Endothelial cell of umbilical vein (primary cell): ENCODE results near the gene KCTD6. TPM values are rescaled to one million over a fixed set of nuclear protein-coding genes. Genes with fewer than 3 reads are reported as not detected.
A peak's percentile ranks its signal among the peaks of the same experiment; 100 is the strongest.

Source experiments
- Bru-seq: library from RNA; stranded (reverse); fragments of 400-500 nt; gene quantifications from one replicate; lab custom pipeline; 2021; lab: Mats Ljungman, UMichigan
- BruChase-seq, 2 experiments: library from RNA; stranded (reverse); fragments of 400-500 nt; gene quantifications; one replicate each; lab custom pipeline; 2021; lab: Mats Ljungman, UMichigan
- BruUV-seq: library from RNA; stranded (reverse); fragments of 400-500 nt; replicated peaks from 2 replicates; lab custom pipeline; 2021; lab: Mats Ljungman, UMichigan
- CTCF ChIA-PET: fragments of 300-600, 350-600 bp; sonication (Branson Sonifier 250); formaldehyde crosslinking; loops from one replicate; lab custom pipeline; 2021; ENCODE audit warnings: antibody characterized with exemption, inconsistent platforms; lab: Charles Lee
- POLR2A ChIA-PET: fragments of 300-600, 350-600 bp; sonication (Branson Sonifier 250); formaldehyde crosslinking; loops from one replicate; lab custom pipeline; 2021; ENCODE audit warnings: antibody characterized with exemption, inconsistent platforms; lab: Charles Lee
- DNase-seq: peaks from one replicate; pipeline ENCODE4 v3.0.0-alpha.2; 2011; ENCODE audit warnings: low read depth, low spot score
- FAIRE-seq: peaks from 2 replicates; lab custom pipeline; 2011; peaks lifted over from hg19 to GRCh38; lab: Jason Lieb, UNC
- H2AFZ ChIP-seq: 2 replicates; pipeline ENCODE4 v1.6.0; 2012; ENCODE audit warnings: low read depth, low read length, control low read depth, inconsistent platforms
- H3K27ac ChIP-seq: 2 replicates; pipeline ENCODE4 v1.5.1; 2011; ENCODE audit warnings: low read depth, mild to moderate bottlenecking, control low read depth, low read length, moderate library complexity; ENCODE audit not compliant: insufficient read depth
- H3K27me3 ChIP-seq, 2 experiments: 2 replicates each; pipeline versions ENCODE4 v1.6.0 to v1.6.1; 2011; ENCODE audit warnings: low read length in 2 of 2, mixed read lengths in 1 of 2; ENCODE audit not compliant: control insufficient read depth in 2 of 2, insufficient read depth in 2 of 2
- H3K36me3 ChIP-seq, 2 experiments: 2 replicates in 1 of 2; 3 replicates in 1 of 2; pipeline ENCODE4 v1.5.1; 2011; ENCODE audit warnings: low read length in 2 of 2, mild to moderate bottlenecking in 1 of 2, moderate library complexity in 1 of 2; ENCODE audit not compliant: control insufficient read depth in 2 of 2, insufficient read depth in 2 of 2; ENCODE audit errors: extremely low read depth in 1 of 2
- H3K4me1 ChIP-seq: 3 replicates; pipeline ENCODE4 v1.5.1; 2011; ENCODE audit warnings: mild to moderate bottlenecking, low read length; ENCODE audit not compliant: control insufficient read depth, insufficient read depth; ENCODE audit errors: extremely low read depth
- H3K4me2 ChIP-seq: 2 replicates; pipeline ENCODE4 v1.6.1; 2011; ENCODE audit warnings: low read length, control low read depth, mixed read lengths; ENCODE audit not compliant: insufficient read depth
- H3K4me3 ChIP-seq, 3 experiments: fragments of 200-600 bp in 1 of 3; sonication (generic), shearing (Covaris generic) in 1 of 3; replicated peaks in 1 of 3; 2 replicates each; pipeline ENCODE4 v1.5.1; 2011 to 2016; ENCODE audit warnings: control low read depth in 3 of 3, low read length in 3 of 3, mild to moderate bottlenecking in 2 of 3, inconsistent platforms in 1 of 3, low read depth in 1 of 3, moderate library complexity in 1 of 3; ENCODE audit not compliant: insufficient read depth in 1 of 3
- H3K79me2 ChIP-seq: 2 replicates; pipeline ENCODE4 v1.6.0; 2012; ENCODE audit warnings: low read length, inconsistent platforms; ENCODE audit not compliant: control insufficient read depth, insufficient read depth
- H3K9ac ChIP-seq: replicated peaks from 2 replicates; pipeline ENCODE3; 2011; ENCODE audit warnings: low read length, control low read depth; ENCODE audit not compliant: insufficient read depth; ENCODE audit errors: extremely low read depth
- H3K9me1 ChIP-seq: replicated peaks from 3 replicates; pipeline ENCODE4 v1.6.0; 2011; ENCODE audit warnings: mild to moderate bottlenecking, low read length; ENCODE audit not compliant: control insufficient read depth, insufficient read depth; ENCODE audit errors: extremely low read depth
- H3K9me3 ChIP-seq: replicated peaks from 2 replicates; pipeline ENCODE4 v1.5.1; 2012; ENCODE audit warnings: low read length, inconsistent platforms; ENCODE audit not compliant: control insufficient read depth, insufficient read depth
- H4K20me1 ChIP-seq: replicated peaks from 2 replicates; pipeline ENCODE3; 2011; ENCODE audit warnings: mild to moderate bottlenecking, low read length; ENCODE audit not compliant: control insufficient read depth, insufficient read depth; ENCODE audit errors: extremely low read depth
- CTCF ChIP-seq, 2 donors: IDR thresholded peaks; 1 replicate in 1 of 2; 2 replicates in 1 of 2; pipeline ENCODE4 v1.5.1; 2011; ENCODE audit warnings: low read length in 2 of 2, mild to moderate bottlenecking in 2 of 2, moderate library complexity in 2 of 2, control low read depth in 1 of 2, inconsistent platforms in 1 of 2, low read depth in 1 of 2; ENCODE audit not compliant: insufficient read depth in 1 of 2; ENCODE audit errors: extremely low read depth in 1 of 2
- EZH2 ChIP-seq: IDR thresholded peaks from 2 replicates; pipeline ENCODE4 v1.6.1; 2012; ENCODE audit warnings: borderline replicate concordance, low read depth, mild to moderate bottlenecking, moderate library complexity, low read length, inconsistent platforms; ENCODE audit not compliant: severe bottlenecking
- FOS ChIP-seq: IDR thresholded peaks from 2 replicates; pipeline ENCODE4 v1.6.1; 2011; ENCODE audit warnings: mild to moderate bottlenecking, low read length, moderate library complexity, borderline replicate concordance; ENCODE audit not compliant: insufficient read depth
- GATA2 ChIP-seq: IDR thresholded peaks from 2 replicates; pipeline ENCODE4 v1.7.0; 2011; ENCODE audit warnings: low read depth, mild to moderate bottlenecking, moderate library complexity, mixed read lengths, low read length; ENCODE audit not compliant: insufficient read length, insufficient read depth
- JUN ChIP-seq: IDR thresholded peaks from 2 replicates; pipeline ENCODE4 v1.6.1; 2011; ENCODE audit warnings: borderline replicate concordance, low read depth; ENCODE audit not compliant: insufficient read length, insufficient read depth
- MAX ChIP-seq: IDR thresholded peaks from 2 replicates; pipeline ENCODE4 v1.6.1; 2011; ENCODE audit not compliant: insufficient read depth, insufficient read length
- MYC ChIP-seq: IDR thresholded peaks from one replicate; pipeline ENCODE4 v1.6.1; 2011; ENCODE audit warnings: mild to moderate bottlenecking, low read depth, low read length
- POLR2A ChIP-seq: IDR thresholded peaks from 2 replicates; pipeline ENCODE4 v1.6.1; 2012; ENCODE audit warnings: low read depth, mild to moderate bottlenecking, control low read depth, low read length
- POLR2AphosphoS5 ChIP-seq: IDR thresholded peaks from 2 replicates; pipeline ENCODE4 v1.6.1; 2012; ENCODE audit warnings: low read depth, mild to moderate bottlenecking, control low read depth, low read length, moderate library complexity; ENCODE audit not compliant: insufficient read depth
- dilution Hi-C: fragments of 300-500 bp; cut with MboI; formaldehyde crosslinking; loops from one replicate; pipeline ENCODE4 v1.15.0; 2019; ENCODE audit warnings: low sequenced_read_pairs; ENCODE audit not compliant: extremely low pct_ligation_motif_present
- intact Hi-C: fragments of 100-400 bp; cut with micrococcal nuclease; formaldehyde crosslinking; loops from one replicate; pipeline ENCODE4 v1.10.0; 2022
- long read RNA-seq: library from polyadenylated mRNA; stranded (forward); transcript quantifications from one replicate; pipeline ENCODE4 v2.0.0, GENCODE V29; 2021
- polyA minus RNA-seq, 3 experiments: library from RNA; depleted of rRNA, polyadenylated mRNA; stranded (reverse); fragments of >200 nt; gene quantifications; 1 replicate in 1 of 3; 2 replicates in 2 of 3; pipeline ENCODE4 v1.2.3, GENCODE V29; 2011
- polyA plus RNA-seq, 4 experiments: library from polyadenylated mRNA; depleted of rRNA in 3 of 4; stranded (reverse) in 3 of 4; unstranded in 1 of 4; fragments of >200 nt; gene quantifications; 2 replicates each; pipeline versions ENCODE4 v1.2.1 to v1.2.3, GENCODE V29; 2011 to 2012; ENCODE audit warnings: missing spikeins in 1 of 4
- total RNA-seq: library from RNA; stranded (reverse); gene quantifications from 2 replicates; pipeline ENCODE4 v1.2.3, GENCODE V29; 2021

The KCTD6 gene
- total RNA-seq (6.4 and 7.4 TPM in 2 replicates), polyA plus RNA-seq (5.4 and 6.4 TPM in 2 replicates), polyA minus RNA-seq (4.7 and 7.5 TPM in 2 replicates), Bru-seq, nascent RNA (percentile 80 among the genes with signal in this experiment), BruChase-seq, experiment 1, labeled RNA remaining after a 6-hour chase (percentile 57 among the genes with signal in this experiment), BruChase-seq, experiment 2, labeled RNA remaining after a 2-hour chase (percentile 71 among the genes with signal in this experiment)
- 6.0 and 6.8 TPM in 2 replicates for polyA plus RNA-seq (2011; cell fraction: cytosol; rRNA removed)
- 7.6 and 9.0 TPM in 2 replicates for polyA plus RNA-seq (2011; cell fraction: nucleus; rRNA removed)
- 4.2 and 6.9 TPM in 2 replicates for polyA plus RNA-seq (2012)
- 4.0 TPM for polyA minus RNA-seq (2011; cell fraction: cytosol; rRNA and poly(A)+ RNA removed)
- polyA minus RNA-seq (2011; cell fraction: nucleus; rRNA and poly(A)+ RNA removed) = 6.4 and 8.7 TPM in 2 replicates
- long read RNA-seq, transcript KCTD6-202 (3 exons, 1,533 nt) = major isoform, 17 of 21 reads
- long read RNA-seq, partial matches to known transcripts = 2 of 21 reads
- long read RNA-seq, other reads (novel, unspliced or antisense) = 0 of 21 reads

GRCh38 chr3:58491506-58492402 is at the start of gene KCTD6:
Gene KCTD6, plus strand, starts transcription at chr3:58492096. Its CDS starts 6,660 bp downstream, at chr3:58498756.
- ChIA-PET POLR2A (no interaction called here), CTCF (interaction anchor here (0.7 to 4.7 kb wide), 19 partner anchors 9 to 185 kb away, joined by 3 to 27 read pairs (median 6); partner anchors contain the start of genes ACOX2, HTD2, PXK and RPP14)
- DNase-seq (peak; percentile 97), FAIRE-seq (peak; percentile 79)
- H3K9me1 ChIP-seq = no peaks in the 10 kb centered on the region
- H2AFZ ChIP-seq = peak within 1 kb of the TSS; percentile 86
- peak within 1 kb of the TSS; percentile 67 to 90 (median 86) for H3K4me3 ChIP-seq
- intact Hi-C loops (loop anchor here (1.0 kb wide), 7 partner anchors 28 to 185 kb away; partner anchors contain the start of genes HTD2, PDHB, PXK and RPP14), dilution Hi-C loops (no loop called here)
- TF ChIP-seq MAX (no peak), POLR2AphosphoS5 (peak; percentile 80), EZH2 (no peak), JUN (no peak), POLR2A (no peak), FOS (peak; percentile 3), GATA2 (no peak), CTCF (IDR thresholded peaks at IDR 0.05; ENCODE audit: extremely low read depth in 1 of 2, insufficient read depth in 1 of 2, low read depth in 1 of 2, low read length in 2 of 2) (peak; percentile 79 to 80), MYC (no peak)
- H3K9ac ChIP-seq = peak within 1 kb of the TSS; percentile 81
- no peaks in the 10 kb centered on the region for H3K36me3 ChIP-seq
- H3K79me2 ChIP-seq = peaks cover 34% of the 10 kb centered on the region
- H3K9me3 ChIP-seq = no peaks in the 10 kb centered on the region
- no peaks in the 10 kb centered on the region for H4K20me1 ChIP-seq
- no TSS peak for BruUV-seq
- H3K27me3 ChIP-seq = peaks cover 2 to 5% of the 10 kb centered on the region in 2 experiments
- peak within 1 kb of the TSS; percentile 93 for H3K4me2 ChIP-seq
- H3K27ac ChIP-seq = peak within 1 kb of the TSS; percentile 21
- H3K4me1 ChIP-seq = peaks cover 16% of the 10 kb centered on the region
